HL-60 (cell line): ENCODE results near the gene SLC41A3.

Experiments
- DNase-seq, 2 experiments: peaks; one replicate each; pipeline ENCODE4 v3.0.0-alpha.2; 2010 to 2020; ENCODE audit warnings: low read depth in 1 of 2, low spot score in 1 of 2
- H3K27ac ChIP-seq: fragments of 250-450 bp; sonication (Bioruptor Pico); replicated peaks from 2 replicates; pipeline ENCODE4 v1.5.1; 2020; ENCODE audit warnings: mild to moderate bottlenecking, moderate library complexity
- H3K27me3 ChIP-seq: fragments of 250-450 bp; sonication (Bioruptor Pico); 2 replicates; pipeline ENCODE4 v1.5.1; 2021; ENCODE audit warnings: mild to moderate bottlenecking, moderate library complexity; ENCODE audit not compliant: insufficient read depth, poor library complexity, severe bottlenecking
- H3K4me3 ChIP-seq: replicated peaks from 2 replicates; pipeline ENCODE4 v1.5.1; 2011; ENCODE audit warnings: mild to moderate bottlenecking, control low read depth, low read length; ENCODE audit not compliant: insufficient read depth
- GABPA ChIP-seq: IDR thresholded peaks from 2 replicates; pipeline ENCODE4 v1.6.1; 2012; ENCODE audit warnings: low read depth
- POLR2AphosphoS5 ChIP-seq: IDR thresholded peaks from 2 replicates; pipeline ENCODE4 v1.6.1; 2012; ENCODE audit warnings: low read depth
- REST ChIP-seq: IDR thresholded peaks from 2 replicates; pipeline ENCODE4 v1.6.1; 2012; ENCODE audit warnings: low read depth; ENCODE audit not compliant: insufficient replicate concordance
- SPI1 ChIP-seq: IDR thresholded peaks from 2 replicates; pipeline ENCODE4 v1.6.1; 2012; ENCODE audit warnings: low read depth, mild to moderate bottlenecking, borderline replicate concordance
- TF ChIP-seq, protein P1 (sequence below): IDR thresholded peaks from one replicate; pipeline ENCODE4 v1.5.1; 2011; ENCODE audit warnings: low read length, control low read depth, inconsistent platforms; ENCODE audit not compliant: insufficient read depth

SLC41A3 gene

GRCh38 chr3:126021224-126021623, 62.7 kb downstream of the SLC41A3 start:
- TF ChIP-seq GABPA (no peak), REST (no peak), POLR2AphosphoS5 (no peak), SPI1 (no peak)
- TF ChIP-seq, protein P1, sequence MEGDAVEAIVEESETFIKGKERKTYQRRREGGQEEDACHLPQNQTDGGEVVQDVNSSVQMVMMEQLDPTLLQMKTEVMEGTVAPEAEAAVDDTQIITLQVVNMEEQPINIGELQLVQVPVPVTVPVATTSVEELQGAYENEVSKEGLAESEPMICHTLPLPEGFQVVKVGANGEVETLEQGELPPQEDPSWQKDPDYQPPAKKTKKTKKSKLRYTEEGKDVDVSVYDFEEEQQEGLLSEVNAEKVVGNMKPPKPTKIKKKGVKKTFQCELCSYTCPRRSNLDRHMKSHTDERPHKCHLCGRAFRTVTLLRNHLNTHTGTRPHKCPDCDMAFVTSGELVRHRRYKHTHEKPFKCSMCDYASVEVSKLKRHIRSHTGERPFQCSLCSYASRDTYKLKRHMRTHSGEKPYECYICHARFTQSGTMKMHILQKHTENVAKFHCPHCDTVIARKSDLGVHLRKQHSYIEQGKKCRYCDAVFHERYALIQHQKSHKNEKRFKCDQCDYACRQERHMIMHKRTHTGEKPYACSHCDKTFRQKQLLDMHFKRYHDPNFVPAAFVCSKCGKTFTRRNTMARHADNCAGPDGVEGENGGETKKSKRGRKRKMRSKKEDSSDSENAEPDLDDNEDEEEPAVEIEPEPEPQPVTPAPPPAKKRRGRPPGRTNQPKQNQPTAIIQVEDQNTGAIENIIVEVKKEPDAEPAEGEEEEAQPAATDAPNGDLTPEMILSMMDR = no peak
- no peak for DNase-seq
- H3K27ac ChIP-seq = no peak overlapping the region
- H3K4me3 ChIP-seq = no peak overlapping the region
- H3K27me3 ChIP-seq = no peaks in the 10 kb centered on the region

- Histone ChIP-seq H3K27ac (no peak overlapping the region), H3K4me3 (no peak overlapping the region), H3K27me3 (no peaks in the 10 kb centered on the region)
- DNase-seq = no peak
- TF ChIP-seq, protein P1 = no peak
- TF ChIP-seq REST (no peak), GABPA (no peak), POLR2AphosphoS5 (no peak), SPI1 (no peak)
Observed at GRCh38 chr3:126019683-126020082, 64.2 kb downstream of the SLC41A3 start.

DNA sequence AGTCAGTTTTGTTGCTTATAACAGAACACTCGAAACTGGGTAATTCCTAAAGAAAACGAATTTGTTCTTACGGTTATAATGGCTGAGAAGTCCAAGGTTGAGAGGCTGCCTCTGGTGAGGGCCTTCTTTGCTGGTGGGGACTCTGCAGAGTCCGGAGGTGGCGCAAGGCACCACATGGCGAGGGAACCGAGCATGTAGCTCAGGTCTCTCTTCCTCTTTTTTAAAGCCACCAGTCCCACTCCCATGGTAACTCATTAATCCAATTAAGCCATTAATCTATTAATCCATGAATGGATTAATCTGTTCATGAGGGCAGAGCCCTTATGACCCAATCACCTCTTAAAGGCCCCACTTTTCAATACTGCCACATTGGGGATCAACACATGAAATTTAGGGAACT, 64.9 kb downstream of the SLC41A3 start:
- DNase-seq = peak in 1 of 2 experiments; percentile 31
- TF ChIP-seq REST (no peak), POLR2AphosphoS5 (no peak), SPI1 (peak; percentile 76), GABPA (no peak)
- TF ChIP-seq, protein P1 = no peak
- H3K27ac ChIP-seq = no peak overlapping the region

More for the DNA sequence above, 64.9 kb downstream of the SLC41A3 start:
- Histone ChIP-seq H3K27me3 (no peaks in the 10 kb centered on the region), H3K4me3 (no peak overlapping the region)
